H9 (cell line): ENCODE measurements around the gene AMBRA1. TPM values are rescaled to one million over a fixed set of nuclear protein-coding genes. Genes with fewer than 3 reads are reported as not detected.

Experiments
- DNase-seq: peaks from one replicate; pipeline ENCODE4 v3.0.0-alpha.2; 2017
- H2AFZ ChIP-seq: one replicate; pipeline ENCODE4 v1.6.1; 2013; ENCODE audit warnings: mild to moderate bottlenecking, low read length, control low read depth, moderate library complexity
- H2AK5ac ChIP-seq: 2 replicates; pipeline ENCODE4 v1.6.1; 2013; ENCODE audit warnings: low read length, control low read depth, mixed read lengths; ENCODE audit not compliant: insufficient read length
- H2BK120ac ChIP-seq: one replicate; pipeline ENCODE4 v1.6.1; 2013; ENCODE audit warnings: low read depth, mild to moderate bottlenecking, low read length, control low read depth, inconsistent platforms; ENCODE audit not compliant: poor library complexity, severe bottlenecking
- H2BK12ac ChIP-seq: 2 replicates; pipeline ENCODE4 v1.6.1; 2013; ENCODE audit warnings: low read length, control low read depth, mixed read lengths, low read depth; ENCODE audit not compliant: insufficient read length
- H2BK15ac ChIP-seq: 2 replicates; pipeline ENCODE4 v1.6.1; 2013; ENCODE audit warnings: low read depth, low read length, control low read depth
- H2BK20ac ChIP-seq: one replicate; pipeline ENCODE4 v1.6.1; 2013; ENCODE audit warnings: low read depth, mild to moderate bottlenecking, low read length, control low read depth, inconsistent platforms; ENCODE audit not compliant: poor library complexity, severe bottlenecking
- H2BK5ac ChIP-seq: 2 replicates; pipeline ENCODE4 v1.6.1; 2013; ENCODE audit warnings: low read length, control low read depth, mixed read lengths; ENCODE audit not compliant: insufficient read length
- H3K14ac ChIP-seq: 2 replicates; pipeline ENCODE4 v1.6.1; 2013; ENCODE audit warnings: low read length, control low read depth; ENCODE audit not compliant: insufficient read depth
- H3K18ac ChIP-seq: 2 replicates; pipeline ENCODE4 v1.6.1; 2013; ENCODE audit warnings: low read depth, mild to moderate bottlenecking, mixed read lengths, low read length, control low read depth; ENCODE audit not compliant: insufficient read length
- H3K23ac ChIP-seq: 2 replicates; pipeline ENCODE4 v1.6.1; 2013; ENCODE audit warnings: low read length, control low read depth, mixed read lengths, low read depth; ENCODE audit not compliant: insufficient read length
- H3K23me2 ChIP-seq: 2 replicates; pipeline ENCODE4 v1.6.1; 2013; ENCODE audit warnings: low read depth, mild to moderate bottlenecking, mixed read lengths, low read length, control low read depth; ENCODE audit not compliant: insufficient read length, poor library complexity, severe bottlenecking
- H3K27ac ChIP-seq: 2 replicates; pipeline ENCODE4 v1.5.1; 2013; ENCODE audit warnings: low read length, control low read depth, mixed read lengths, low read depth; ENCODE audit not compliant: insufficient read length
- H3K27me3 ChIP-seq: 2 replicates; pipeline ENCODE4 v1.6.1; 2013; ENCODE audit warnings: low read length, control low read depth, inconsistent platforms; ENCODE audit not compliant: insufficient read depth
- H3K4ac ChIP-seq: 2 replicates; pipeline ENCODE4 v1.6.1; 2013; ENCODE audit warnings: low read depth, mild to moderate bottlenecking, control low read depth, inconsistent platforms, low read length, moderate library complexity
- H3K4me1 ChIP-seq: 2 replicates; pipeline ENCODE4 v1.6.1; 2013; ENCODE audit warnings: low read length, control low read depth, inconsistent platforms; ENCODE audit not compliant: insufficient read depth
- H3K4me2 ChIP-seq: 2 replicates; pipeline ENCODE4 v1.6.1; 2013; ENCODE audit warnings: low read length, control low read depth, mixed read lengths; ENCODE audit not compliant: insufficient read length, insufficient read depth
- H3K56ac ChIP-seq: 2 replicates; pipeline ENCODE4 v1.6.1; 2013; ENCODE audit warnings: low read depth, mild to moderate bottlenecking, mixed read lengths, low read length, control low read depth; ENCODE audit not compliant: insufficient read length
- H3K79me1 ChIP-seq: 2 replicates; pipeline ENCODE4 v1.6.1; 2013; ENCODE audit warnings: low read depth, mild to moderate bottlenecking, moderate library complexity, low read length, control low read depth, inconsistent platforms; ENCODE audit not compliant: insufficient read depth, poor library complexity, severe bottlenecking
- H3K79me2 ChIP-seq: 2 replicates; pipeline ENCODE4 v1.6.1; 2013; ENCODE audit warnings: low read length, control low read depth, inconsistent platforms; ENCODE audit not compliant: insufficient read depth
- H3K9ac ChIP-seq: 2 replicates; pipeline ENCODE4 v1.6.1; 2013; ENCODE audit warnings: low read length, control low read depth, mixed read lengths; ENCODE audit not compliant: insufficient read length; ENCODE audit errors: extremely low read depth
- H3K9me3 ChIP-seq: one replicate; pipeline ENCODE4 v1.6.1; 2013; ENCODE audit warnings: low read depth, low read length, inconsistent platforms; ENCODE audit not compliant: control insufficient read depth
- H3T11ph ChIP-seq: one replicate; pipeline ENCODE4 v1.6.1; 2013; ENCODE audit warnings: mild to moderate bottlenecking, low read length, control low read depth, inconsistent platforms
- H4K20me1 ChIP-seq: one replicate; pipeline ENCODE4 v1.6.1; 2013; ENCODE audit not compliant: control insufficient read depth, insufficient read length, insufficient read depth
- H4K5ac ChIP-seq: 2 replicates; pipeline ENCODE4 v1.6.1; 2013; ENCODE audit warnings: low read depth, mild to moderate bottlenecking, mixed read lengths, low read length, control low read depth; ENCODE audit not compliant: insufficient read length
- H4K8ac ChIP-seq: replicated peaks from 2 replicates; pipeline ENCODE4 v1.6.1; 2013; ENCODE audit warnings: low read length, control low read depth, mixed read lengths, low read depth; ENCODE audit not compliant: insufficient read length
- H4K91ac ChIP-seq: 2 replicates; pipeline ENCODE4 v1.6.1; 2013; ENCODE audit warnings: low read depth, mild to moderate bottlenecking, moderate library complexity, mixed read lengths, low read length, control low read depth; ENCODE audit not compliant: insufficient read length
- H3K27ac Mint-ChIP-seq, 3 experiments: 2 replicates in 2 of 3; 3 replicates in 1 of 3; pipeline ENCODE4 v1.8.0; 2020 to 2021; ENCODE audit warnings: mixed read lengths in 3 of 3, mild to moderate bottlenecking in 1 of 3, moderate library complexity in 1 of 3
- H3K27me3 Mint-ChIP-seq: 2 replicates; pipeline ENCODE4 v1.8.0; 2021; ENCODE audit warnings: low read depth, mild to moderate bottlenecking, moderate library complexity, mixed read lengths
- H3K36me3 Mint-ChIP-seq, 3 experiments: 2 replicates in 2 of 3; 3 replicates in 1 of 3; pipeline ENCODE4 v1.8.0; 2020 to 2021; ENCODE audit warnings: low read depth in 3 of 3, mixed read lengths in 3 of 3; ENCODE audit not compliant: insufficient read depth in 1 of 3
- H3K4me1 Mint-ChIP-seq, 2 experiments: 2 replicates each; pipeline ENCODE4 v1.8.0; 2020; ENCODE audit warnings: mixed read lengths in 2 of 2
- H3K4me3 Mint-ChIP-seq, 2 experiments: 2 replicates in 1 of 2; 3 replicates in 1 of 2; pipeline ENCODE4 v1.8.0; 2020 to 2021; ENCODE audit warnings: mild to moderate bottlenecking in 2 of 2, mixed read lengths in 2 of 2, moderate library complexity in 1 of 2
- H3K9me3 Mint-ChIP-seq, 2 experiments: 2 replicates in 1 of 2; 3 replicates in 1 of 2; pipeline ENCODE4 v1.8.0; 2020; ENCODE audit warnings: mild to moderate bottlenecking in 2 of 2, mixed read lengths in 2 of 2, moderate library complexity in 1 of 2
- CTCF ChIP-seq: fragments of 200-600 bp; sonication (generic); conservative IDR thresholded peaks from 3 replicates; pipeline ENCODE4 v1.8.0; 2021; ENCODE audit warnings: antibody characterized with exemption, mild to moderate bottlenecking
- WGBS: extraction: QIAGEN DNeasy Blood & Tissue Kit; methylation state at CpG from one replicate; pipeline ENCODE4 v1.1.7; 2013; ENCODE audit warnings: missing lambda C conversion rate, low lambda C conversion rate, mixed read lengths; ENCODE audit not compliant: insufficient read length; ENCODE audit errors: extremely low coverage; 5-methylcytosine and 5-hydroxymethylcytosine counted together
- total RNA-seq: library from RNA; stranded (reverse); gene quantifications from 2 replicates; pipeline ENCODE4 v1.2.1, GENCODE V29; 2021

The AMBRA1 gene
- total RNA-seq, 1 experiment from 2014 or later = 37.5 TPM

- WGBS = no CpG with 5 or more reads among the region's 31 CpGs
- Histone ChIP-seq H3K27ac (no peak overlapping the region), H3K4me2 (peak overlapping the region; percentile 70), H3T11ph (no peak overlapping the region), H2BK20ac (no peak overlapping the region), H3K56ac (no peak overlapping the region), H3K23ac (no peak overlapping the region), H4K20me1 (no peaks in the 10 kb centered on the region), H3K14ac (no peak overlapping the region), H2AFZ (no peak overlapping the region), H4K5ac (no peak overlapping the region), H4K8ac (no peak overlapping the region), H3K23me2 (peaks cover 15% of the 10 kb centered on the region), H3K79me2 (no peaks in the 10 kb centered on the region), H2BK120ac (no peak overlapping the region), H2AK5ac (no peak overlapping the region), H3K4me1 (peaks cover 3% of the 10 kb centered on the region; the same call in 1 of the 2 replicates), H2BK5ac (no peak overlapping the region), H4K91ac (no peak overlapping the region), H3K4ac (no peak overlapping the region), H3K18ac (no peak overlapping the region), H3K9me3 (no peaks in the 10 kb centered on the region), H3K79me1 (no peaks in the 10 kb centered on the region), H2BK12ac (no peak overlapping the region), H3K9ac (no peak overlapping the region), H3K27me3 (peaks cover 20% of the 10 kb centered on the region; the same call in 1 of the 2 replicates), H2BK15ac (no peak overlapping the region)
- peak overlapping the region; percentile 56 to 78; a peak in 4 of 5 replicates for H3K4me3 Mint-ChIP-seq
- H3K4me1 Mint-ChIP-seq = peaks cover 31 to 43% of the 10 kb centered on the region in 2 experiments
- no peak for DNase-seq
- H3K27ac Mint-ChIP-seq = no peak overlapping the region
- no peaks in the 10 kb centered on the region for H3K36me3 Mint-ChIP-seq
- no peak for TF ChIP-seq CTCF
- H3K27me3 Mint-ChIP-seq = peaks cover 71% of the 10 kb centered on the region
- H3K9me3 Mint-ChIP-seq = no peaks in the 10 kb centered on the region
Measured at GRCh38 chr11:46391186-46391577, 202.6 kb downstream of the AMBRA1 start.
